OCI-LY7 (cell line): ENCODE results near the gene DHCR24.

ENCODE experiments used
- CTCF ChIP-seq: fragments of 200-600 bp; sonication (generic); conservative IDR thresholded peaks from 2 replicates; pipeline ENCODE4 v1.5.1; 2014; ENCODE audit warnings: mild to moderate bottlenecking, antibody characterized with exemption, low read length, moderate library complexity, mixed read lengths
- EZH2phosphoT487 ChIP-seq: fragments of 200-600 bp; sonication (generic); IDR thresholded peaks from 2 replicates; pipeline ENCODE4 v1.6.1; 2018; ENCODE audit warnings: low read depth, borderline replicate concordance, mild to moderate bottlenecking, mixed run types, antibody characterized with exemption, low read length, moderate library complexity, mixed read lengths

GRCh38 chr1:54816130-54816529, 70.9 kb downstream of the DHCR24 start:
- TF ChIP-seq CTCF: no peak
- no peak for TF ChIP-seq EZH2phosphoT487
